T-cell (primary cell): ENCODE measurements around the gene LRRC8A. TPM values are rescaled to one million over a fixed set of nuclear protein-coding genes. Genes with fewer than 3 reads are reported as not detected.
A peak's percentile ranks its signal among the peaks of the same experiment; 100 is the strongest.
"Not testable (repeated sequence)": the region's sequence is repeated elsewhere in the genome, so short reads cannot be mapped to it uniquely, and the experiment has no call there.

Experiments
- ATAC-seq, 4 experiments: fragments of 200-7000 bp in 3 of 4; fragments of 150-1000 bp in 1 of 4; cut with Tn5 transposase; replicated peaks in 1 of 4; 1 replicate in 3 of 4; 2 replicates in 1 of 4; pipeline ENCODE4 v1.10.0; 2021; ENCODE audit warnings: moderate library complexity in 3 of 4, mild to moderate bottlenecking in 2 of 4, moderate number of reproducible peaks in 1 of 4
- CTCF ChIA-PET, 2 donors: fragments of 300-600 bp; sonication (Branson Sonifier 250); formaldehyde crosslinking; loops; one replicate each; lab custom pipeline; 2022; ENCODE audit warnings: antibody characterized with exemption in 2 of 2; lab: Charles Lee
- POLR2A ChIA-PET, 2 donors: fragments of 300-600 bp; sonication (Branson Sonifier 250); formaldehyde crosslinking; loops; one replicate each; lab custom pipeline; 2022; ENCODE audit warnings: antibody characterized with exemption in 2 of 2; lab: Charles Lee
- DNase-seq, 35 experiments: peaks; one replicate each; pipeline versions ENCODE4 v3.0.0 to v3.0.0-alpha.2; 2013 to 2023
- H3K27ac ChIP-seq: one replicate; pipeline ENCODE4 v1.5.1; 2013; ENCODE audit warnings: low read length
- H3K27me3 ChIP-seq, 2 experiments: replicated peaks in 1 of 2; 1 replicate in 1 of 2; 2 replicates in 1 of 2; pipeline versions ENCODE4 v1.6.1 to v1.7.0; 2013; ENCODE audit warnings: low read length in 1 of 2, mixed read lengths in 1 of 2; ENCODE audit not compliant: control insufficient read depth in 2 of 2, insufficient read depth in 2 of 2; ENCODE audit errors: extremely low read depth in 1 of 2
- H3K36me3 ChIP-seq, 2 donors: 1 replicate in 1 of 2; 2 replicates in 1 of 2; pipeline versions ENCODE4 v1.6.1 to v1.7.0; 2013; ENCODE audit warnings: low read length in 1 of 2; ENCODE audit not compliant: control insufficient read depth in 2 of 2, insufficient read depth in 1 of 2; ENCODE audit errors: extremely low read depth in 1 of 2
- H3K4me1 ChIP-seq, 2 experiments: 1 replicate in 1 of 2; 2 replicates in 1 of 2; pipeline versions ENCODE4 v1.6.1 to v1.7.0; 2013; ENCODE audit warnings: low read length in 2 of 2, mixed read lengths in 1 of 2; ENCODE audit not compliant: insufficient read depth in 2 of 2, control insufficient read depth in 1 of 2; ENCODE audit errors: extremely low read depth in 1 of 2
- H3K4me3 ChIP-seq, 2 donors: 1 replicate in 1 of 2; 2 replicates in 1 of 2; pipeline versions ENCODE4 v1.5.1 to v1.7.0; 2013; ENCODE audit warnings: mild to moderate bottlenecking in 2 of 2, low read length in 1 of 2, moderate library complexity in 1 of 2; ENCODE audit not compliant: control insufficient read depth in 1 of 2; ENCODE audit errors: extremely low read depth in 1 of 2
- H3K9me3 ChIP-seq: 2 replicates; pipeline ENCODE4 v1.7.0; 2013
- H3K27ac Mint-ChIP-seq, 2 donors: one replicate each; pipeline ENCODE4 v1.8.0; 2020 to 2021; ENCODE audit warnings: mild to moderate bottlenecking in 2 of 2, mixed read lengths in 2 of 2
- H3K27me3 Mint-ChIP-seq, 2 donors: one replicate each; pipeline ENCODE4 v1.8.0; 2021 to 2022; ENCODE audit warnings: mixed read lengths in 2 of 2
- H3K36me3 Mint-ChIP-seq: one replicate; pipeline ENCODE4 v1.8.0; 2021; ENCODE audit warnings: mixed read lengths
- H3K4me1 Mint-ChIP-seq, 3 donors: one replicate each; pipeline ENCODE4 v1.8.0; 2020 to 2022; ENCODE audit warnings: mixed read lengths in 3 of 3, mild to moderate bottlenecking in 1 of 3
- H3K4me3 Mint-ChIP-seq, 3 donors: one replicate each; pipeline ENCODE4 v1.8.0; 2020 to 2022; ENCODE audit warnings: mild to moderate bottlenecking in 3 of 3, mixed read lengths in 3 of 3, moderate library complexity in 3 of 3
- H3K9me3 Mint-ChIP-seq, 3 donors: one replicate each; pipeline ENCODE4 v1.8.0; 2020 to 2022; ENCODE audit warnings: mixed read lengths in 3 of 3
- WGBS: methylation state at CpG from one replicate; pipeline ENCODE4 v1.1.5; 2013; ENCODE audit warnings: missing lambda C conversion rate; ENCODE audit not compliant: insufficient coverage; 5-methylcytosine and 5-hydroxymethylcytosine counted together
- total RNA-seq, 35 experiments: library from RNA in 6 of 35; stranded (reverse) in 6 of 35; fragments of 120-200 nt in 1 of 35; gene quantifications; one replicate each; pipeline versions ENCODE4 v1.2.1 to v1.2.4 and lab custom pipeline; 2013 to 2026

Gene LRRC8A
- total RNA-seq, 5 donors from 2014 or later (not counting 1 experiment from before 2014, with no cell fraction given) = 30.7 to 34.3 (median 33.9) TPM

GRCh38 chr9:128940946-128941755 is 59.2 kb downstream of the LRRC8A start:
- ChIA-PET POLR2A (no interaction called here), CTCF (no interaction called here)
- Mint-ChIP-seq H3K27me3 (no peaks in the 10 kb centered on the region), H3K27ac (no peak overlapping the region), H3K4me1 (peaks cover 8% of the 10 kb centered on the region in 3 donors), H3K9me3 (no peaks in the 10 kb centered on the region), H3K4me3 (no peak overlapping the region), H3K36me3 (peaks cover 5% of the 10 kb centered on the region)
- Histone ChIP-seq H3K9me3 (no peaks in the 10 kb centered on the region), H3K4me1 (peaks cover 0 to 8% of the 10 kb centered on the region in 2 experiments), H3K36me3 (peaks cover 6 to 8% of the 10 kb centered on the region in 2 donors), H3K27ac (no peak overlapping the region), H3K27me3 (no peaks in the 10 kb centered on the region), H3K4me3 (no peak overlapping the region)
- WGBS = 98% methylated on average over 6 of the region's 12 CpGs
- ATAC-seq = no peak
- DNase-seq = no peak

GRCh38 chr9:128943832-128944620 is 62.1 kb downstream of the LRRC8A start:
- ChIA-PET CTCF (no interaction called here), POLR2A (no interaction called here)
- H3K4me1 Mint-ChIP-seq = peaks cover 22 to 33% (median 30%) of the 10 kb centered on the region in 3 donors
- peaks cover 6% of the 10 kb centered on the region for H3K36me3 Mint-ChIP-seq
- H3K9me3 Mint-ChIP-seq = no peaks in the 10 kb centered on the region
- H3K27ac ChIP-seq = no peak overlapping the region
- peaks cover 6 to 8% of the 10 kb centered on the region in 2 donors for H3K36me3 ChIP-seq
- no peaks in the 10 kb centered on the region for H3K9me3 ChIP-seq
- H3K27me3 ChIP-seq = no peaks in the 10 kb centered on the region
- H3K27ac Mint-ChIP-seq = no peak overlapping the region
- H3K4me3 ChIP-seq = no peak overlapping the region
- 98% methylated on average over 4 of the region's 7 CpGs for WGBS
- H3K4me1 ChIP-seq = peaks cover 10 to 29% of the 10 kb centered on the region in 2 experiments
- no peaks in the 10 kb centered on the region for H3K27me3 Mint-ChIP-seq
- no peak for DNase-seq
- H3K4me3 Mint-ChIP-seq = no peak overlapping the region
- no peak for ATAC-seq

DNA sequence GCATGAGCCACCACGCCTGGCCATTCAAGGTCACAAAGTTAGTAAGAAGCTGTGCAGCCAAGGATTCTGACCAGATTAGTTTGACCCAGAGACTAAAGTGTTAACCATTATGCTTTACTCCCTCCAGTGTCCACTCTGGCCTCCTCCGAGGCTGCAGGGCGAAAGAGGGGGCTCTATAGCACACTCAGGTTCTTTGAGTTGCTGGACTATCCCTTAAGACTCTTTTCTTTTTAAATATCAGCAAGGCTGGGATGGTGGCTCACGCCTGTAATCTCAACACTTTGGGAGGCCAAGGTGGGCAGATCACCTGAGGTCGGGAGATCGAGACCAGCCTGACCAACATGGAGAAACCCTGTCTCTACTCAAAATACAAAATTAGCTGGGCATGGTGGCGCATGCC is 63.0 kb downstream of the LRRC8A start:
- peaks cover 22 to 36% (median 31%) of the 10 kb centered on the region in 3 donors for H3K4me1 Mint-ChIP-seq
- H3K9me3 Mint-ChIP-seq, H3K9me3 ChIP-seq, H3K36me3 Mint-ChIP-seq, H3K27me3 ChIP-seq, H3K27ac Mint-ChIP-seq, H3K27me3 Mint-ChIP-seq, CTCF ChIA-PET, H3K4me3 Mint-ChIP-seq, ATAC-seq, POLR2A ChIA-PET, H3K4me3 ChIP-seq, H3K27ac ChIP-seq, DNase-seq: not testable (repeated sequence)
- 90% methylated on average over 3 of the region's 7 CpGs for WGBS
- peaks cover 6 to 11% of the 10 kb centered on the region in 2 donors for H3K36me3 ChIP-seq
- H3K4me1 ChIP-seq = peaks cover 10 to 29% of the 10 kb centered on the region in 2 experiments

GRCh38 chr9:128945798-128946501 is 64.0 kb downstream of the LRRC8A start:
- H3K9me3 Mint-ChIP-seq = no peaks in the 10 kb centered on the region
- no peak for ATAC-seq
- Histone ChIP-seq H3K4me3 (no peak overlapping the region), H3K4me1 (peaks cover 10 to 29% of the 10 kb centered on the region in 2 experiments), H3K27ac (no peak overlapping the region), H3K9me3 (no peaks in the 10 kb centered on the region), H3K27me3 (no peaks in the 10 kb centered on the region), H3K36me3 (peaks cover 6 to 17% of the 10 kb centered on the region in 2 donors)
- peaks cover 6% of the 10 kb centered on the region for H3K36me3 Mint-ChIP-seq
- DNase-seq = no peak
- H3K27ac Mint-ChIP-seq = peak overlapping the region; percentile 93 to 97
- peak overlapping the region; percentile 96 to 99 (median 96) for H3K4me3 Mint-ChIP-seq
- H3K27me3 Mint-ChIP-seq = no peaks in the 10 kb centered on the region
- H3K4me1 Mint-ChIP-seq = peaks cover 24 to 36% (median 33%) of the 10 kb centered on the region in 3 donors
- ChIA-PET CTCF (no interaction called here), POLR2A (interaction anchor here in 1 of 2 donors (0.7 kb wide), 1 partner anchor 197 kb away, joined by 4 read pairs; no protein-coding TSS in a partner anchor)
- 95% methylated on average over 12 of the region's 19 CpGs for WGBS

- ATAC-seq (peak; percentile 13 to 29 (median 18)), DNase-seq (peak in 5 of 35 experiments; percentile 5 to 17 (median 16))
- no peaks in the 10 kb centered on the region for H3K27me3 Mint-ChIP-seq
- peaks cover 10 to 29% of the 10 kb centered on the region in 2 experiments for H3K4me1 ChIP-seq
- H3K4me3 Mint-ChIP-seq = peak overlapping the region; percentile 96 to 99 (median 96)
- POLR2A ChIA-PET = no interaction called here
- H3K27me3 ChIP-seq = no peaks in the 10 kb centered on the region
- peak overlapping the region; percentile 93 to 97 for H3K27ac Mint-ChIP-seq
- H3K9me3 Mint-ChIP-seq = no peaks in the 10 kb centered on the region
- 37% methylated on average over 24 of the region's 30 CpGs for WGBS
- peak overlapping the region; percentile 69 for H3K27ac ChIP-seq
- peaks cover 6 to 17% of the 10 kb centered on the region in 2 donors for H3K36me3 ChIP-seq
- H3K4me1 Mint-ChIP-seq = peaks cover 25 to 36% (median 35%) of the 10 kb centered on the region in 3 donors
- CTCF ChIA-PET = no interaction called here
- H3K4me3 ChIP-seq = peak overlapping the region; percentile 80 to 98
- H3K36me3 Mint-ChIP-seq = peaks cover 9% of the 10 kb centered on the region
- no peaks in the 10 kb centered on the region for H3K9me3 ChIP-seq
Measured at GRCh38 chr9:128946571-128947276, 64.8 kb downstream of the LRRC8A start.
